HG03575 (cell line): Measurements from ENCODE around the gene C10orf120.

Experiments used
- ATAC-seq: cut with Tn5 transposase; IDR thresholded peaks from one replicate; pipeline ENCODE4 v1.9.1; 2021; ENCODE audit not compliant: unreplicated experiment, insufficient number of reproducible peaks, low FRiP score; ENCODE audit errors: extremely low read depth

C10orf120 gene

DNA sequence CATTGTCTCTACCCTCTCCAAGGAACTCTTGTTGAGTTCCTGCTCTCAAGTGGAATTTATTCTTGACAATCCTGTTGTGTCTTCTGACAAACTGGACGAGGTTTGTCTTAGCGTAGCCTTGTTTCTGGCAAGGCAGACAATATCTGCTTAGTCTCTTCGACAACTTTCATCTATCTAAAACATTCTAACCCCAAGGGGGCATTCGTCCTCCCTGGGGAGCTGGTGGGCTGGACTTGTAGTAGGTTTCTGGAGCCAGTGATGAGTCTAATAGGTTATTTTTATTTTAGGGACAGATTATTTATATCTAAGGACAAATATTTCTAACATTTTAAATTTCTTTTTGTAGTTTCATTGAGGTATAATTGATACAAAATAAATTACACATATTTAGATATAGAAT, 7.3 kb upstream of the C10orf120 start:
- ATAC-seq = no peak

DNA sequence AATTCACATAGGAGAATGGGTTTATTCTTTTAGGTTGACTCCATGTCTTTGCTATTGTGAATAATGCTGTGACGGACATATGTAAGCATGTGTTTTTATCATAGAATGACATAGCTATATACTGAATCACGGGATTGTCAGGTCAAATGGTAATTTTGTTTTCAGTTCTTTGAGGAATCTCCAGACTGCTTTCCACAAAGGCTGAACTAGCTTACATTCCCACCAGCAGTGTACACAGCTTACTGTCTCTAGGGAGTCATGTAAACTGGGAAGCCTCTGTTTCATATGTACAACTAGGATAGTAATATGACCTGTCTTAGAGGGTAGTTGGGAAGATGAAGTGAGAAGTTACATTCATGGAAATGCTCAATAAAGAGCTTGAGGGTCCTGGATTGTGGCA, 6.8 kb upstream of the C10orf120 start:
- ATAC-seq = no peak

DNA sequence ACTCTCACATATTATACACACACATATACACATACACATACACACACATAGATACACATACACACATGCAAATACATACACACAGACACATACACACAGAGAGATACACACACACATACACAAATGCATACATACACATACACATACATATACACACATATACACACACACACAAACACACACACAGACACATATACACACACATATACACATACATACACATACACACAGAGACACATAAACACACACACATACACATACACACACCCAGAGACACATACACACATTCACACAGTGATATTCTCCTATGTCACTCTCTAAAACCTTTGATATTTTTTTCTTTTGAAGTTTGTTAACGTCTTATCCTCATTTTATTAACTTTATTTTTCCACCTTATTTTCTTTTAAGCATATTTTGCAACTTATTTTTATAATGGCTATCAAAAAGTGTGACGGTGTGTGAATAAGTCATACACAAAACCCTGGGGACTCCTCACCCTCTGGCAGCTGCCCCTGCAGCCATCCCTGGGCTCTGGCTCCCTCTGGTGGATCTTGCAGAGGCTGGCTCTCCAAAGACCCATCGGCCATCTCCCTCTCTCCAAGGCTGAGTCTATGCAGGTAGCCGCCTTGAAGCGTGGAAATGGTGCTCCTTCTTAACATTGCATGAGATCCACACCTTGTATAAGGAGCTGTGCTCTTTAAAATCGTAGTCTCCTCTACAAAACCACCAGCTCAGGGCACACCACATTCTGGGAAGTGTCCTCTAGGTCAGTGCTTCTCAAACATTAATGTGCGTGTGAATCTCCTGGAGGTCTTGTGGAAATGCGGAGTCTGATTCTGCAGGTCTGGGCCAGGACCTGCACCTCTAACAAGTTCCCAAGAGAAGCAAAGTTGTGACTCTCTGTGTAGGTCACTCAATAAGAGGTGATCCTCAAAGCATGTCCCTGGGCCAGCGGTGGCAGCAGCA, 4.1 kb upstream of the C10orf120 start:
- ATAC-seq = no peak

DNA sequence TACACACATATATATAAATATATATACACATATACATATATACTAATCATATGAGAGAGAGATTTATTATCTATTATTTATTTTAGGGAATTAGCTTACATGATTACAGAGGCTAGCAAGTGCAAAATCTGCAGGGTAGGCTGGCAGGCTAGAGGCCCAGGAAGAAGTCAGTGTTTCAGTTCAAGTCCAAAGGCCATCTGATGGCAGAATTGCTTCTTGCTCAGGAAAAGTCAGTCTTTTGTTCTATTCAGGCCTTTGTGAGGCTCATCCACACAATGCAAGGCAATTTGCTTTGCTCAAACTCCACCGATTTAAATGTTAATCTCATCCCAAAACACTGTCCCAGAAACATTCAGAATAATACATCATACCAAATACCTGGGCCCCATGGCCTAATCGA, 2.6 kb upstream of the C10orf120 start:
- ATAC-seq = no peak

DNA sequence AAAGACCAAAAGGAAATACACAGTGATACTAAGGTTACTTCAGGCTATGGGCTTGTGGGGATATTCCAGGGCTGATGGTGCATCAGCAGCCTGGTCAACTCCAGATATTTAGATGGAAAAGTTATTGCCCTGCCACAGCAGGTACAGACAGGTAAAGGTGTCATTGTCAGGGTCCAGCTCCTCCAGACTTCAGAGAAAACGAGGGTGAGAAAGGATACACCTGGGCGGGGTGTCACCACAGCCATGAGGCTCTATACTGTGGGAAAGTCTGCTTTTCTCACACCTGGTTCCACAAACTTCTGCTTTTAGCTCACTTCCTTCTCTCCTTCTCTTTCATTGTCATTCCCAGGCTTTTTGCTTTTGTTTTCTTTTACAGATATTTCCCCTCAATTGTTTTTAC, 2.0 kb upstream of the C10orf120 start:
- no peak for ATAC-seq

DNA sequence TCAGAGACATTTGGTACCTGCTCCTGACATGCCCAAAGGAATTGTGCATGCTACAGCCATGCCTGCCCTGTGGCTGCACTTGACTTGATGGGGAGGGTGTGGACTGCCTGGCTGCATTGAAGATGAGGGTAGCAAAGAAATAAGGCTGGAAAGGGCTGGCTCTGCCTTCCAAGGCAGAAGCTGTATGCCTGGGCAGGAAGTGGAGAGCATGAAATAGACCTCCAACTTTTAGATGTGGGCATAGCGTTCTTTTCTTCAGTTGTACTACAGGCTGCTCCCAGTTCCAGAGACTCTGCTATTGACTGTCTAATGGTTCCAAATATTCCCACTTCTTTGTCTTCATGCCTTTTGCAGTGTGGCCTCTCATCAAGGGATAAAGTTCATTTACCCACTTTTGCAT, 3.0 kb downstream of the C10orf120 start:
- ATAC-seq = no peak

DNA sequence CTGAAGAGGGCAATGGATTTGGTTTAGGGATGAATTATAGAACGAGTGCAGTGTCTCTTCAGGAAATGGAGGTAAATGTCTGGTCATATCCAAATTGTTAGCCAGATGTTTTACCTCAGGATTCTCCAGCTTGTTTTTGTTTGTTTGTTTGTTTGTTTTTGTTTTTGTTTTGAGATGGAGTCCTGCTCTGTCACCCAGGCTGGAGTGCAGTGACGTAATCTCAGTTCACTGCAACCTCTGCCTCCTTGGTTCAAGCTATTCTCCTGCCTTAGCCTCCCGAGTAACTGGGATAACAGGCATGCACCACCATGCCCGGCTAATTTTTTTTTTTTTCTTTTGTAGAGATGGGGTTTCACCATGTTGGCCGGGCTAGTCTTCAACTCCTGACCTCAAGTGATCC, 6.9 kb downstream of the C10orf120 start:
- ATAC-seq = no peak

DNA sequence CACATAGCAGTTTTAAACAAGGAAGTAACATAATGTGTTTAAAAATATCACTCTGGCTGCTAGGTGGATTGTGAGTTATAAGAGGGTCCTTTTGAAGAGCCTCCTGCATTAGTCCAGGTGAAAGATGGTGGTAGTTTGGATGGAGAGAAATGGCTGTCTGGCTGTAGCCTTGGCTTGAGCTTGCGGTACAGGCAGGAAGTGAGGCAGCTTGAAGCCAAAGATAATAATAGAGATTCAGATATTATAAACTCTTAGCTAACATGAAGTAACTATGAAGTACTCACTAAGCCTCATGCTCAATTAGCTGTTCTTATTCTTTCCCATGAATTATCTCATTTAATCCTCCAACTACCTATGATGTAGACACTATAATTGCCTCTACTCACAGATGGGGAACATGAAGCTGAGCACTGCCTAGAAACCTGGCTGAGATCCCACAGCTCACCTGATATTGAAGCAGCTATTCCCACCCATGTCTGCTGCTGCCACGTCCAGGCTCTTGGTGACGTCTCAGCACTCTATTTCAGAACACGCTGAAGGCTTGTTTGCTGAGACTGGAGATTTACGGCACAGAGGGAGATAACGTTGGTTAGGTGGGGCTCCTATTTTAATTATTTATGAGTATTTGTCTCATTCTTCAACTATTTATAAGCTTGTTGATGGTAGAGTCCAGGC, 10.4 kb downstream of the C10orf120 start:
- no peak for ATAC-seq

DNA sequence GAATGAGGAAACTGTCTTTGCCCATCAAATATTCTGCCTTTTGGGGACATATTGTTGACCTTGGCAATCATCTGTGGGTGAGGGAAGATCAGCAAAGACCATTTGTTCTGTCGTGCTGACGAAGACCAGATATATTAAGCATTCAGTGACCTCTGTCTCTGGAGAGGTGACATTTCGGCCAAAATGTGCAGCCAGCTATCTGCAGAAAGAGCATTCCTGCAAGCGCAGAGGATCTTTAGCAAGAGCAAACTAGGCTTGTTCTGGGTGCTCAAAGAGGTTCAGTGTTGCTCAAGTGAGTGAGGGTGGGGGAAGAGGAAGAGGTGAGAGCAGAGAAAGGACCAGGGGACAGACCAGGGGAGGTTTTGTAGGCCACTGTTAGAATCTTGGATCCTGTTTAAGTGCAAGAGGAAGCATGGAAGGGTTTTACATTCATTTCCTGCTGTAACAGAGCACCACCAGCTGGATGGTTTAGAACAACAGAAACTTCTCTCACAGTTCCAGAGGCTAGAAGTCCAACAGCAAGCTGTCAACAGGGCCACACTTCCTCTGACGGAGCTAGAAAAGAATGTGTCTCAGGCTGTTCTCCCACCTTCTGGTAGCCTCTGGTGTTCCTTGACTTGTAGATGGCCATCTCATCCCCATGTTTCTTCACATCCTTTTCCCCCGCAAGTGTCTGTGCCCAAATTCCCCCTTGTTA, 11.2 kb downstream of the C10orf120 start:
- ATAC-seq = no peak

DNA sequence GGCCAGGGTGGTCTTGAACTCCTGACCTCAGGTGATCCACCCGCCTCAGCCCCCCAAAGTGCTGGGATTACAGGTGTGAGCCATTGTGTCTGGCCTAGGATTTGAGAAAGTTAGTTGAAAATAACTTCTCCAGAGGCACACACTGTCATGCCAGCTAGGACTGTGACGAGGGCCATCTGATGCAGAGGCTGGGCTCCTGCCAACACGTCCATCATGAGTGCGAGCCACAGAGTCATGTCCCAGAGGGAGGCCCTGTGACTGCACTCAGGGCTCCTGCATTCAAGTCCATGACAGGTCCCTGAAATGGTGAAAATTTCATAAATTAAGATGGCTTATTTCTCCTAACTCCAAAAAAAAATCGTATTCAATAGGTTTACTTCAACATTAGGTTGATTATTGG, 17.1 kb downstream of the C10orf120 start:
- no peak for ATAC-seq

DNA sequence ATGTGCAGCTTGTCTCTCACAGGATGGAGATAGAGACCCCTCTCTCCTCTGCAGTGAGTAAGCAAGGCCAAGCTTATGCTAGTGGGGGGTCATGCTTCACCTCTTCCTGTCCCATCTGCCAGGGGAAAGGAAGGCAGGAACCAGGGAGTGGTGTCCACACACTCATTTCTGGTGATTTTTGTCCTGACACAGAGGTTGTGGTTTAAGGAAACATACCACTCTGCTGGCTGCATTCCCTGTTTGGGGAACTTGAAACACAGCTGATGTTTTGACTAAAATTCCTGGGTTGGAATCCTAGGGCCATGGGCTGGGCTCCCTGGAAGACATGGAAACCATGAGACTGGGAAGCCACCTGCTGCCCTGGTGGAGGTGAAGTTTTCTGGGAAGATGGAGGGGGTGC, 21.4 kb downstream of the C10orf120 start:
- ATAC-seq = no peak

DNA sequence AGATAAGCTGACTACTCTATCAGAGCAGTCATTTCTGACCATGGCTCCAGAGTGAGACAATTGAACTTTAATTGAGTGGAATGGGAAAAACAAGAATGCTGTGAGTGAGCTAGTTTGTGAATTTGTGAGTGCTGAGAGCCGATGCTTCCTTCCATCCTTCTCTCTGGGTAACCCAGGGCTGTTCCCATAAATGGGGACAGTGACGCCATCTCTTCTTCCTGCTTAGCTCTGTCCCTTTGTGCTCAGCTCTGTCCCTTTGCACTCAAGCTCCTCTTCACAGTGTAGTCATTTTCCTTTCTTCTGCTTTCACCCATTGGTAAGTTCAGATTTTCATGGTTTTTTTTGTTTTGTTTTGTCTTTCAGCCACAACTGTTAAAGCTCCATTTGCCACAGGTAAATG, 24.4 kb downstream of the C10orf120 start:
- no peak for ATAC-seq

DNA sequence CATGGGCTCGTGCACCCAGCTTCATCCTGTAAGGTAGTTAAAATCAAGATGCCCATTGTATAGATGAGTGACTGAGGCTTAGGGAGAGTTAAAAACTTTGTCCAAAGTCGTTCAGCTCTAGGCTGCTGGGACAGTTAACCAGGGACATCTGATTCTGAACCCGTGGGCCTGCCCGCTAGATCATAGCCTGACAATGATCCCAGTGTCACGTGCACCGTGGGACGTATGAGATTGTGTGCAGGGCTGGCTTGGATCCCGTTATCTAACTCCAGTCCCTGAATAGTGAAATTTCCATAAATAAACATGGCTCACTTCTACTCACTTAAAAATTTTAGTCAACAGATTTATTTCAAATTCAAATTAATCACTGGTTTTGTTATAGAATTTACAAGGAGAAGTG, 24.9 kb downstream of the C10orf120 start:
- no peak for ATAC-seq

DNA sequence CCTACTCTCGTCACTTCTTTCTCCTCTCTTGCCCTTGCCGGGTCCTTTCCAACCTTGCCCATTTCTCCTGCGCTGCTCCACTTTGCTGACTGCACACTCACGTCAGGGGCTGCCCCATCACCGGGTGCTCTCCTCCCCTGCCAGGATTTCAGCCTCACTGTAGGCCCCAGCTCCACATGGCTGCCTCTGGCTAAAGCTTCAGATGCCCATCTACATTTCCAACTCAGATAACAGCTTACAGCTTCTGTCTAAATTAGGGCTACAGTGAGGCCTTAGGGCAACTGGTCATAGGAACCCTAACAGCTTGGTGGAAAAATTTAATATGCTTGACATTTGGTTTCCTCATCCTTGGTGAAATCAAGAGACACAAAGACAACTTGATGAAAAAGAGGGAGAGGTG, 25.9 kb downstream of the C10orf120 start:
- ATAC-seq = no peak

DNA sequence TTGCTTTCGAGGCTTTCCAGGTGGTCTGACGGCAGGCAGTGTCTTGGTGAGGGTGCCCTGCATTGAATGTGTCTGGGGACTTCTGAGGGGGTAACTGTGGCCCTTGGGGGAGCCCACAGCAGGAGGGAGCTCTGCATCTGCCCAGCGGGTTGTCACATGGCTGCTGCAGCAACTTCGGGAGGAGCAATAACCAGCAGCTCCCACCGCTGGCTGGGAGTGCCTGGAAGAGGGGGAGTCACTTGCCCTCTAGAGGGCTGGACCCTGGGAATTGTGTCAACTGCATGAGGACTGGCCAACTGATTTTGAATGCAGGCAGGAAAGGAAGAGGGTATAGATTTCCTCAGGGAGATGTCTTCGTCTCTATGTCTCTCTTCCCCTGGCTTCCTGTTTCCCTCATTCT, 26.4 kb downstream of the C10orf120 start:
- no peak for ATAC-seq

DNA sequence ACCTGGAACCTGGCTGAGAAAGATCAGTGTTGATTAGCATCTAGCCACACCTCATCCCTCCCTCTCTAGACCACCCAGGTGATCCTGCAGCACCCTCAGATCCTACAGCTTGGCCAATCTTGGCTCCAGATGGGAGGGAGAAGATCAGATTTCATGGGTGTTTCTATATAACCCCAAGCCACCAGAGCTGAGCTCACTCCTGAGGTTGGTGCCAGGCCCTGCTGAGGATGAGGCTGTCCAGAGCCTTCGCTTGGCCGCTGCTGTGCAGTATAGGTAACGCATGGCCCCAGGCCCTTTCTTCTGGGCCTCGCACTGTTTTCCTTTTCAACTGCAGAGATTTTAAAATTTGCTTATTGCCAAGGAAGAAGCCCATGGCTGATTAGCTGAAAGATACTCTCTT, 27.0 kb downstream of the C10orf120 start:
- ATAC-seq = no peak

DNA sequence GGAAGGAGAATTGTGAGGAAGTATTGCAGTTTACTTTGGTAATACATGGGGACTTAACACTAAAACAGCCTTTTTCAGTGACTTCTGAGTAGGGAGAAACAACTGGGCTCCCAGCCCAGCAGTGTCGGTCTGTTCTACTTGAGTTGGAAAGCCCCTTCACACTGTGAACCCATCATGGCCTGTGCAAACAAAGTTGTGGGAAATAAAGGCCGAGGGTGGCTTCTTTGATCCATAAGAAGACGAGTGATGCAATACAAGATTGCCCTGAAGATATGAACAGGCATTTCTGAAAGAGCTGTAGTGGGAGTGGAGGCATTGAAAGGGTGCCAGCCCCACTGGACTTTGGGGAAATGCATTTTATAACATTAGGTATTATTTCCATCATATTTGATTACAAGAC, 28.3 kb downstream of the C10orf120 start:
- ATAC-seq = no peak

DNA sequence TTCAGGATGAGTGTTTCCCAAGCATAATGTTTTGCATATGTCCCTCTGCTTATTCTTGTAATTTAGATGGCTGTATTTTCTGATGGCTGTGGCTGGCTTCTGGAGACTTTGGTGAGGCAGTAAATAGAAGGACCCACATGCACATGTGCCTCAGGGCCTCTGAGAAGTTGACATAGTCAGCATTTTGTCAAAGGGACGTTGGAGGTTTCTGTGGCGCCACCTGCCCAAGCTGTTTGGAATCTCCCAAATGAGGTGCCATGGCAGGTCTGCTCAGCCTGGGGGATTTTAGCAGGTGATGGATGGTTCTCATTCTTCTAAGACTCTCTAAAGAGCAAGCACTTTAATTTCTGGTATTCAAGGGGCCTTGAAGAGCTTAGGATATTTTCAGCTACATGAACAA, 29.8 kb downstream of the C10orf120 start:
- ATAC-seq = no peak

DNA sequence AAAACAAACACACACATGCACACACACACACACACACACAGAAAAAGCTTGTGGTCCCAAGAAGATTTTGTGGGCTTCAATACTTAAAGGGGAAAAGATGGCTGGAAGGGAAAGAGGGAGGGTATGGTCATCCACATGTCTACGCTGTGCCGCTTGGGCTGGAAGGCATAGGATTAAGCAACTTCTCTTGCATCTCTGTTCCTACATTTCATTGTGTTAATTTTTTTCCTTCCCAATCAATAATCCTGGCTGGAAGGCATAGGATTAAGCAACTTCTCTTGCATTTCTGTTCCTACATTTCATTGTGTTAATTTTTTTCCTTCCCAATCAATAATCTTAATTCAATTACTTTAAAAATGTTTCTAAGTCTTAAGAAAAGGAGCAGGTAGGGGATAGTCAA, 30.6 kb downstream of the C10orf120 start:
- ATAC-seq = no peak

DNA sequence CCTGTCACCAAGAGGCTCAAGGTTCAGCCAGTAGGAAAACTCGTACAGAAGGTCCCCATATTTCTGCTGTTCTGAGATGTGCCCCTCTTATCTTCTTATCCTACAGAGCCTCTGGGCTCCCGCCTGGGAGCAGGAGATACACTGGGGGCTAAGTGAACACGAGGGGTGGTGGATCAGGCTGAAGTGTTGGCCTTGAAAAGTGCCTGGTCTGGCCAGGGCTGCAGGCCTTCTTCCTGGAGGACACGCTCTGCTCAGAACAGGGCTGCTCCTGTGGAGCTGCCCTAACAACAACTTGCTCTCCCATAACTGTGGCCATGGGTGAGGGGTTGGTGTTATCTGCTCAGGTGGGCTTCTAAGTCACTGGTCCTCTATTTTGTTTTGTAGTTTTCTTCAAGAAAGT, 33.7 kb downstream of the C10orf120 start:
- ATAC-seq = no peak
